ENCODE measurements around the gene SH3GL3.

Gene SH3GL3

GRCh38 chr15:83571820-83572707 is 124.9 kb downstream of the SH3GL3 start:
- peak; percentile 69 for ATAC-seq
- TF ChIP-seq ZFP30 (CRISPR knock-in tag; IDR thresholded peaks at IDR 0.05) (no peak), PPARA (CRISPR knock-in tag; IDR thresholded peaks at IDR 0.05; ENCODE audit: borderline replicate concordance) (no peak), GLIS3 (CRISPR knock-in tag; IDR thresholded peaks at IDR 0.05) (no peak), ZFP3 (CRISPR knock-in tag; IDR thresholded peaks at IDR 0.05) (no peak), ESRRG (CRISPR knock-in tag; IDR thresholded peaks at IDR 0.05) (no peak)

GRCh38 chr15:83574345-83574744 is 127.2 kb downstream of the SH3GL3 start:
- ATAC-seq: no peak
- TF ChIP-seq ZNF70 (CRISPR knock-in tag; IDR thresholded peaks at IDR 0.05): no peak
- no peak for TF ChIP-seq ZFP3 (CRISPR knock-in tag; IDR thresholded peaks at IDR 0.05)
- no peak for TF ChIP-seq SNAI2 (CRISPR knock-in tag; IDR thresholded peaks at IDR 0.05)
- TF ChIP-seq, protein P1, sequence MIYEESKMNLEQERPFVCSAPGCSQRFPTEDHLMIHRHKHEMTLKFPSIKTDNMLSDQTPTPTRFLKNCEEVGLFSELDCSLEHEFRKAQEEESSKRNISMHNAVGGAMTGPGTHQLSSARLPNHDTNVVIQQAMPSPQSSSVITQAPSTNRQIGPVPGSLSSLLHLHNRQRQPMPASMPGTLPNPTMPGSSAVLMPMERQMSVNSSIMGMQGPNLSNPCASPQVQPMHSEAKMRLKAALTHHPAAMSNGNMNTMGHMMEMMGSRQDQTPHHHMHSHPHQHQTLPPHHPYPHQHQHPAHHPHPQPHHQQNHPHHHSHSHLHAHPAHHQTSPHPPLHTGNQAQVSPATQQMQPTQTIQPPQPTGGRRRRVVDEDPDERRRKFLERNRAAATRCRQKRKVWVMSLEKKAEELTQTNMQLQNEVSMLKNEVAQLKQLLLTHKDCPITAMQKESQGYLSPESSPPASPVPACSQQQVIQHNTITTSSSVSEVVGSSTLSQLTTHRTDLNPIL (CRISPR knock-in tag; IDR thresholded peaks at IDR 0.05; ENCODE audit: low read depth): no peak
- no peak for TF ChIP-seq CSRNP3 (CRISPR knock-in tag; IDR thresholded peaks at IDR 0.05)
- no peak for TF ChIP-seq RARB (CRISPR knock-in tag; IDR thresholded peaks at IDR 0.05)
- no peak for TF ChIP-seq TOX (CRISPR knock-in tag; IDR thresholded peaks at IDR 0.05; ENCODE audit: borderline replicate concordance)
- TF ChIP-seq ARNTL (CRISPR knock-in tag; IDR thresholded peaks at IDR 0.05; ENCODE audit: borderline replicate concordance, low read depth): no peak
- no peak for TF ChIP-seq PPARA (CRISPR knock-in tag; IDR thresholded peaks at IDR 0.05; ENCODE audit: borderline replicate concordance)
- no peak for TF ChIP-seq CSDC2 (CRISPR knock-in tag; IDR thresholded peaks at IDR 0.05)
- TF ChIP-seq ZC3H10 (CRISPR knock-in tag; IDR thresholded peaks at IDR 0.05): no peak
- TF ChIP-seq BACH2 (CRISPR knock-in tag; IDR thresholded peaks at IDR 0.05; ENCODE audit: borderline replicate concordance): no peak
- TF ChIP-seq ESRRG (CRISPR knock-in tag; IDR thresholded peaks at IDR 0.05): no peak
- TF ChIP-seq, protein P2, sequence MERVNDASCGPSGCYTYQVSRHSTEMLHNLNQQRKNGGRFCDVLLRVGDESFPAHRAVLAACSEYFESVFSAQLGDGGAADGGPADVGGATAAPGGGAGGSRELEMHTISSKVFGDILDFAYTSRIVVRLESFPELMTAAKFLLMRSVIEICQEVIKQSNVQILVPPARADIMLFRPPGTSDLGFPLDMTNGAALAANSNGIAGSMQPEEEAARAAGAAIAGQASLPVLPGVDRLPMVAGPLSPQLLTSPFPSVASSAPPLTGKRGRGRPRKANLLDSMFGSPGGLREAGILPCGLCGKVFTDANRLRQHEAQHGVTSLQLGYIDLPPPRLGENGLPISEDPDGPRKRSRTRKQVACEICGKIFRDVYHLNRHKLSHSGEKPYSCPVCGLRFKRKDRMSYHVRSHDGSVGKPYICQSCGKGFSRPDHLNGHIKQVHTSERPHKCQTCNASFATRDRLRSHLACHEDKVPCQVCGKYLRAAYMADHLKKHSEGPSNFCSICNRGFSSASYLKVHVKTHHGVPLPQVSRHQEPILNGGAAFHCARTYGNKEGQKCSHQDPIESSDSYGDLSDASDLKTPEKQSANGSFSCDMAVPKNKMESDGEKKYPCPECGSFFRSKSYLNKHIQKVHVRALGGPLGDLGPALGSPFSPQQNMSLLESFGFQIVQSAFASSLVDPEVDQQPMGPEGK (CRISPR knock-in tag; IDR thresholded peaks at IDR 0.05; ENCODE audit: borderline replicate concordance): no peak
- TF ChIP-seq ZNF8 (CRISPR knock-in tag; IDR thresholded peaks at IDR 0.05): no peak
- no peak for TF ChIP-seq TSHZ2 (CRISPR knock-in tag; IDR thresholded peaks at IDR 0.05)
- no peak for TF ChIP-seq ZFP30 (CRISPR knock-in tag; IDR thresholded peaks at IDR 0.05)
- no peak for TF ChIP-seq ISL1 (CRISPR knock-in tag; IDR thresholded peaks at IDR 0.05)
- no peak for TF ChIP-seq GLIS3 (CRISPR knock-in tag; IDR thresholded peaks at IDR 0.05)

DNA sequence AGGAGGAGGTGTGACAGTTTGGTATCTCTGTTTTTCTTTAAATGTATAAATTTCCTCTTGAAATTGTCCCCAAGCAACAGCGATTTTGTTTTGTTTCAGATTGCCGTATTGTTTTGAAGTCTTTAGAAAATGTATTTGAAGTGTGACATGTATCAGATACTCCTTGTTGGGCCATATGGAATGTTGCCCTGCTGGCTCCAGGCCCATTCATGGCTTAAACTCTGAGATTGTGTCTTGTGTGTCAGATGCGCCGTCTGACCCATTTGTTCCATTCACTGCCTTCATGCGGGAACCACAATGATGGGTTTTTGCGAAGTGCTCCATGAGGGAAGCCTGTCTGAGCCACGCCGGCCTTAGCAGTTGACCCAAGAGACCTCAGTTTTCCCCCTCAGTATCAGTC is 131.6 kb downstream of the SH3GL3 start:
- no peak for ATAC-seq
- TF ChIP-seq, protein P3, sequence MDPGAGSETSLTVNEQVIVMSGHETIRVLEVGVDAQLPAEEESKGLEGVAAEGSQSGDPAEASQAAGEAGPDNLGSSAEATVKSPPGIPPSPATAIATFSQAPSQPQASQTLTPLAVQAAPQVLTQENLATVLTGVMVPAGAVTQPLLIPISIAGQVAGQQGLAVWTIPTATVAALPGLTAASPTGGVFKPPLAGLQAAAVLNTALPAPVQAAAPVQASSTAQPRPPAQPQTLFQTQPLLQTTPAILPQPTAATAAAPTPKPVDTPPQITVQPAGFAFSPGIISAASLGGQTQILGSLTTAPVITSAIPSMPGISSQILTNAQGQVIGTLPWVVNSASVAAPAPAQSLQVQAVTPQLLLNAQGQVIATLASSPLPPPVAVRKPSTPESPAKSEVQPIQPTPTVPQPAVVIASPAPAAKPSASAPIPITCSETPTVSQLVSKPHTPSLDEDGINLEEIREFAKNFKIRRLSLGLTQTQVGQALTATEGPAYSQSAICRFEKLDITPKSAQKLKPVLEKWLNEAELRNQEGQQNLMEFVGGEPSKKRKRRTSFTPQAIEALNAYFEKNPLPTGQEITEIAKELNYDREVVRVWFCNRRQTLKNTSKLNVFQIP (CRISPR knock-in tag; IDR thresholded peaks at IDR 0.05; ENCODE audit: borderline replicate concordance, low read depth): no peak
- TF ChIP-seq PPARA (CRISPR knock-in tag; IDR thresholded peaks at IDR 0.05; ENCODE audit: borderline replicate concordance): no peak
- no peak for TF ChIP-seq CSDC2 (CRISPR knock-in tag; IDR thresholded peaks at IDR 0.05)
- TF ChIP-seq, protein P2 (CRISPR knock-in tag; IDR thresholded peaks at IDR 0.05; ENCODE audit: borderline replicate concordance): no peak
- TF ChIP-seq ARNTL (CRISPR knock-in tag; IDR thresholded peaks at IDR 0.05; ENCODE audit: borderline replicate concordance, low read depth): no peak
- TF ChIP-seq RARB (CRISPR knock-in tag; IDR thresholded peaks at IDR 0.05): no peak
- TF ChIP-seq ZFP30 (CRISPR knock-in tag; IDR thresholded peaks at IDR 0.05): no peak
- no peak for TF ChIP-seq TCF4 (CRISPR knock-in tag; IDR thresholded peaks at IDR 0.05; ENCODE audit: borderline replicate concordance)
- TF ChIP-seq BACH2 (CRISPR knock-in tag; IDR thresholded peaks at IDR 0.05; ENCODE audit: borderline replicate concordance): no peak
- TF ChIP-seq, protein P1 (CRISPR knock-in tag; IDR thresholded peaks at IDR 0.05; ENCODE audit: low read depth): no peak
- no peak for TF ChIP-seq ISL1 (CRISPR knock-in tag; IDR thresholded peaks at IDR 0.05)
- no peak for TF ChIP-seq SNAI2 (CRISPR knock-in tag; IDR thresholded peaks at IDR 0.05)
- TF ChIP-seq OSR1 (CRISPR knock-in tag; IDR thresholded peaks at IDR 0.05): no peak
